ENCODE results near the gene TK2.

Gene TK2

DNA sequence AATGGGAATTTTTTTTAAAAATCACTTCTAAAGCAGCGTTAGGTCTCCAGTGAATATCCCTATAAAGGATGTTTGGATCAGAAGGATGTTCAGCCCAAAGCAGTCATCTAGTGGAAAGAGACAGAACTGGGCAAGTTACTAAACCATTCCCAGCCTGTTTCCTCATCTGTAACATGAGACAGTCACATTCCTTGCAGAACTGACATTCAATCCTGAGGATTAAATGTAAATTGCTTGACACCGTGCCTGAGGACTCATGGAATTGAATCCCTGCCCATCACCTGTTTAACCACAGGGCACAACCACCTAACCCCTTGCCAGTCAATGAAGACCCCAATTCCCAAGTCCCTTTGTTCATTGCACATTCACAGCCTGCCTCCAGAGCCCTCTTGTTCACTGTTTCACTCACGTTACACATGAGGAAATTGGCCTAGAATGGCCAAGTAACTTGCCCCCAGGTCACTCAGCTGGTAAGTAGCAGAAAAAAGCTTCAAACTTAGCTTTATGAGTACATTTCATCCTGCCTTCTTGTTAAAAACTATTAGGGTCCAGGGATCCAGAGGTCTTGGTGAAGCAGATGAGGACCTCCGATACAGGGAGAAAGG, 30.8 kb upstream of the TK2 start:
- H3K4me3 ChIP-seq (ENCODE audit: control insufficient read depth, low read depth, low read length), result no peak overlapping the region
- TF ChIP-seq, protein P1, sequence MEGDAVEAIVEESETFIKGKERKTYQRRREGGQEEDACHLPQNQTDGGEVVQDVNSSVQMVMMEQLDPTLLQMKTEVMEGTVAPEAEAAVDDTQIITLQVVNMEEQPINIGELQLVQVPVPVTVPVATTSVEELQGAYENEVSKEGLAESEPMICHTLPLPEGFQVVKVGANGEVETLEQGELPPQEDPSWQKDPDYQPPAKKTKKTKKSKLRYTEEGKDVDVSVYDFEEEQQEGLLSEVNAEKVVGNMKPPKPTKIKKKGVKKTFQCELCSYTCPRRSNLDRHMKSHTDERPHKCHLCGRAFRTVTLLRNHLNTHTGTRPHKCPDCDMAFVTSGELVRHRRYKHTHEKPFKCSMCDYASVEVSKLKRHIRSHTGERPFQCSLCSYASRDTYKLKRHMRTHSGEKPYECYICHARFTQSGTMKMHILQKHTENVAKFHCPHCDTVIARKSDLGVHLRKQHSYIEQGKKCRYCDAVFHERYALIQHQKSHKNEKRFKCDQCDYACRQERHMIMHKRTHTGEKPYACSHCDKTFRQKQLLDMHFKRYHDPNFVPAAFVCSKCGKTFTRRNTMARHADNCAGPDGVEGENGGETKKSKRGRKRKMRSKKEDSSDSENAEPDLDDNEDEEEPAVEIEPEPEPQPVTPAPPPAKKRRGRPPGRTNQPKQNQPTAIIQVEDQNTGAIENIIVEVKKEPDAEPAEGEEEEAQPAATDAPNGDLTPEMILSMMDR (conservative IDR thresholded peaks at IDR 0.05; ENCODE audit: control insufficient read depth, insufficient read depth, low read depth, low read length), result peak; percentile 46
- DNase-seq (ENCODE audit: low read depth), result peak; percentile 83

DNA sequence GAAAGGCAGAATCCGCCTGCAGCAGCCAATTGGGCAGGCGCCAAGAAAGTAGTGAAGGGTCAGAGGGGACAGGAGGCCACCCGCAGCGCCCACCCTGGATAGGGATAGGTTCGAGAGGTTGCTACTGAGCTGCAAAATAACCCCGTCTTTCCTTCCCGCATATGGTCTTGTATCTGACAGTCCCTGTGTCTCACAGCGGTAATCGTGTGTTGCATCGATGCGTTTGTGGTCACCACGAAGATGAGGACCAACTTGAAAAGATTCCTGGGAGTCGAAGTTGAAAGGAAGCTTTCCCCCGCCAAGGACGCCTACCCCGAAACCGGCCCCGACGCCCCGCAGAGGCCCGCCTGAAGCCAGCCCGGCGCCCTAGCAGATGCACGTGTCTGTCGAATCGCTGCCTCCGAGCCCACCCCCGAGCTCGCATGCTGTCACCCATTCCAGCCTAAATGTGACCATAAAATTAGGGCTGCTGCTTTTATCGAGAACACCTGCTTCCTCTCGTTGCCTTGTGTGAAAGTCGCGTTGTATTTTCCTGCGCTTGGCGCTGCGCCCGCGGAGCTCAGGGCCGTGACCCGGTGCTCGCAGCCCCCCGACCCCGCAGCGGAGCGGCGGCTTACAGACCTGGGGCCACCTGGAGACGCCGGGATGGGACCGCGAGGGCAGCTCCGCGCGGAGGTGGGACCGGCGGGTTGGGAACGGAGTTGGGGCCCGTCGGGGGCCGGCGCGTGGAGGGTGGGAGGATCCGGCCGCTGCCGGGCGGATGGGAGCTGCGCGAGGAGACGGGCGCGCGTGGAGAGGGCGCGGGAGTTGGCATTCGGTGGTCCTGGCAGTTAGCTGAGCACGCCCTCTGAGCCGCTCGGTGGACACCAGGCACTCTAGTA, 29.0 kb upstream of the TK2 start, which contains the start of gene CMTM2:
Gene CMTM2, plus strand, starts transcription at position 813 of the 881 bp plus-strand sequence. CDS start 145 bp downstream, outside the sequence.
- TF ChIP-seq, protein P1 (conservative IDR thresholded peaks at IDR 0.05; ENCODE audit: control insufficient read depth, insufficient read depth, low read depth, low read length), result no peak

DNA sequence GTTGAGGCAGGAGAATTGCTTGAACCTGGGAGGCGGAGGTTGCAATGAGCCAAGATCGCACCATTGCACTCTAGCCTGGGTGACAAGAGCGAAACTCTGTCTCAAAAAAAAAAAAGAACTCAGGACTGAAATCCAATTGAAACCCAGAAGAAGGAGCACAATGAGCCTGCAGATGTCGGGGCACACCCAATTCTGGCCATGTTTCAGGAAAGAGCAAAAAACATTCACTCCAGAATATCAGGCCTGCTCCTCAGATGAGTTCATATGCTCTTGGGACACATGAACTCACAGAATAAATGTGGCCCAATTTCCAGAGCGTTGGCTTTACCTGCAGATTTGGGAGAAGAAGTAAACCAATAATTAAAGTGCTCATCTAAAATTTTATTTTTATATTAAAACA, 26.4 kb upstream of the TK2 start:
- DNase-seq (ENCODE audit: low read depth), result no peak
- no peak overlapping the region for H3K4me3 ChIP-seq (ENCODE audit: control insufficient read depth, low read depth, low read length)
- TF ChIP-seq, protein P1 (conservative IDR thresholded peaks at IDR 0.05; ENCODE audit: control insufficient read depth, insufficient read depth, low read depth, low read length), result no peak

More for the DNA sequence above, 29.0 kb upstream of the TK2 start, which contains the start of gene CMTM2:
- DNase-seq (ENCODE audit: low read depth), result no peak
- H3K4me3 ChIP-seq (ENCODE audit: control insufficient read depth, low read depth, low read length), result no peak within 1 kb of the TSS

DNA sequence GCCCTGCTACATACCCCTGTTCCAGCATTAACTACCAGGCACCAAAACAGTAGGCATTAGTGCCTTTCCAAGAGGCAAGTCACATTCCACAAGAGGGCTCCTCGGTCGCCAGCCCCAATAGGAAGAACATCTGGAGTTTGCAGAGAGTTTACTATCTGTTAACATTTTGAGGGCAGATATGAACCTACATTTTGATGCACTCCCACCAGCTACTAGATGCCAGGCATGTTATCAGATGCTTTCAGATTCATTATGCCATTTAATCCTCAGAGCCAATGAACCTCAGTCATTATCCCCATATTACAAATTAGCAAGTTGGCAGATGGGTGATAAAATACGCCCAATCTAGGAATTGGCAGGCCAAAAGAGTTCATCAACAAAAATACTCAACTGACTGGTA, 25.1 kb upstream of the TK2 start:
- no peak for DNase-seq (ENCODE audit: low read depth)
- H3K4me3 ChIP-seq (ENCODE audit: control insufficient read depth, low read depth, low read length), result no peak overlapping the region
- TF ChIP-seq, protein P1 (conservative IDR thresholded peaks at IDR 0.05; ENCODE audit: control insufficient read depth, insufficient read depth, low read depth, low read length), result no peak

DNA sequence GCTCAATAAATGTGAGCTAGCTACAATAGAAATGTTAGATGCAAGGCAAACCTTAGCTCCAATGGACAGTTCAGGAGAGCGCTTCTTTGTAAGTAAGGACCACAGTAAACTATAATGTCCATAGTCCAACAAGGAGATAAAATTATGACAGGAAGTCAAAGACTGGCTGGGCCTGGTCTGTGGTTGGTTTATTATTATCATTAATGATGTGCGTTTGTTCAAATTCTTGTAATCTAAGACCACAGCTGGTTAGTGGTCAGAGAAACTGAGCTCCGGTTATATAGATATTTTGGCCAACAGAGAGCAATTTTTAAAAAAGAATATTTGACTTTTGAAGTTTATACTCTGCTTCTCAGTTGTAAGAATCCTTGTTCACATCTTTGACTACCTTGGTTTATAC, 24.6 kb upstream of the TK2 start:
- no peak for DNase-seq (ENCODE audit: low read depth)
- no peak overlapping the region for H3K4me3 ChIP-seq (ENCODE audit: control insufficient read depth, low read depth, low read length)
- TF ChIP-seq, protein P1 (conservative IDR thresholded peaks at IDR 0.05; ENCODE audit: control insufficient read depth, insufficient read depth, low read depth, low read length), result no peak

DNA sequence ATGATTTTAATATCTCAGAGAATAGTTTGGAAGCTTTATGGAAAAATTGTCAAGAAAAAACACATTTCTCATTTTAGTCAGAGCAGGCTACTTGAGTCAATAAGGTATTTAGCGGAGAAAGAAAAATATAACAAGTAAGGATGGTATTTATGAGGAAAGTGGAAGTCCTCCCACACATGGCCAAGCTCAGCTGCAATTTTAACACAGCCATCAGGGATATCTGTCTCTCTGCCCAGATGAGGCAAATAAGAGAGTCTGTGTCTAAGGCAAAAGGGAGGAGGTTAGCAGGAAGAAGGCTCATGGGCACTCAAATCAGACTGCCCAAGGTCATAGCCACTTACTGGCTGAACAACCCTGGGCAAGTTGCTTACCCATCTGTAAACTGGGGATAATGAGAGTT, 24.2 kb upstream of the TK2 start:
- no peak for DNase-seq (ENCODE audit: low read depth)
- TF ChIP-seq, protein P1 (conservative IDR thresholded peaks at IDR 0.05; ENCODE audit: control insufficient read depth, insufficient read depth, low read depth, low read length), result no peak
- no peak overlapping the region for H3K4me3 ChIP-seq (ENCODE audit: control insufficient read depth, low read depth, low read length)

Measured in fibroblast of mammary gland (primary cell).